HepG2 (cell line): ENCODE data around the gene AASDHPPT. TPM values are rescaled to one million over a fixed set of nuclear protein-coding genes. Genes with fewer than 3 reads are reported as not detected.

ENCODE experiments used
- ATAC-seq: fragments of 200-7000 bp; cut with Tn5 transposase; 3 replicates; pipeline ENCODE4 v1.9.1; 2020; ENCODE audit warnings: mild to moderate bottlenecking, moderate library complexity
- BruUV-seq: library from RNA; stranded (reverse); fragments of 400-500 nt; replicated peaks from 2 replicates; lab custom pipeline; 2021; lab: Mats Ljungman, UMichigan
- CTCF ChIA-PET: fragments of 300-600 bp; formaldehyde crosslinking; extraction: SDS; loops from one replicate; lab custom pipeline; 2021; ENCODE audit warnings: low total read pairs, inconsistent platforms, low intra/inter-chr PET ratio; lab: Yijun Ruan, JAX
- POLR2A ChIA-PET: fragments of 350-600 bp; sonication (Branson Sonifier 250); formaldehyde crosslinking; loops from one replicate; lab custom pipeline; 2020; ENCODE audit warnings: antibody characterized with exemption, inconsistent platforms; lab: Yijun Ruan, JAX
- DNase-seq: peaks from one replicate; pipeline ENCODE4 v3.0.0-alpha.2; 2015; ENCODE audit warnings: low spot score
- FAIRE-seq: peaks from 3 replicates; lab custom pipeline; 2011; peaks lifted over from hg19 to GRCh38; lab: Jason Lieb, UNC
- H2AFZ ChIP-seq: one replicate; pipeline ENCODE4 v1.6.1; 2011; ENCODE audit warnings: low read length, inconsistent platforms
- H3K27ac ChIP-seq: fragments of 300-600 bp; 3 replicates; pipeline ENCODE4 v1.8.0; 2011; ENCODE audit warnings: mixed run types, mild to moderate bottlenecking, mixed read lengths, low read length, inconsistent platforms; ENCODE audit not compliant: insufficient read depth; ENCODE audit errors: extremely low read length
- H3K27me3 ChIP-seq, 2 experiments: fragments of 200-600 bp in 1 of 2; 2 replicates in 1 of 2; 3 replicates in 1 of 2; pipeline versions ENCODE4 v1.6.0 to v1.8.0; 2011; ENCODE audit warnings: low read length in 2 of 2, mild to moderate bottlenecking in 2 of 2, moderate library complexity in 2 of 2, inconsistent platforms in 1 of 2; ENCODE audit not compliant: insufficient read depth in 2 of 2, control insufficient read depth in 1 of 2
- H3K36me3 ChIP-seq, 2 experiments: fragments of 200-600 bp in 1 of 2; replicated peaks in 1 of 2; 2 replicates in 1 of 2; 3 replicates in 1 of 2; pipeline versions ENCODE4 v1.5.1 to v1.8.0; 2011; ENCODE audit warnings: low read length in 2 of 2, inconsistent platforms in 1 of 2; ENCODE audit not compliant: insufficient read depth in 2 of 2, control insufficient read depth in 1 of 2
- H3K4me1 ChIP-seq: 2 replicates; pipeline ENCODE4 v1.5.1; 2012; ENCODE audit warnings: low read length, inconsistent platforms; ENCODE audit not compliant: insufficient read depth
- H3K4me2 ChIP-seq: 2 replicates; pipeline ENCODE4 v1.6.0; 2011; ENCODE audit warnings: low read depth, low read length, inconsistent platforms
- H3K4me3 ChIP-seq, 3 experiments: fragments of 200-600 bp in 1 of 3; sonication (generic), shearing (Covaris generic) in 1 of 3; replicated peaks in 1 of 3; 2 replicates each; pipeline ENCODE4 v1.5.1; 2011 to 2016; ENCODE audit warnings: low read length in 3 of 3, inconsistent platforms in 2 of 3, low read depth in 2 of 3, mild to moderate bottlenecking in 2 of 3, control low read depth in 1 of 3, mixed read lengths in 1 of 3; ENCODE audit not compliant: insufficient read depth in 1 of 3
- H3K79me2 ChIP-seq: one replicate; pipeline ENCODE4 v1.6.1; 2011; ENCODE audit warnings: low read length, inconsistent platforms; ENCODE audit not compliant: insufficient read depth
- H3K9ac ChIP-seq: 2 replicates; pipeline ENCODE4 v1.6.0; 2011; ENCODE audit warnings: mild to moderate bottlenecking, low read depth, low read length, inconsistent platforms; ENCODE audit not compliant: insufficient read depth
- H3K9me3 ChIP-seq: 2 replicates; pipeline ENCODE4 v1.5.1; 2012; ENCODE audit warnings: mild to moderate bottlenecking, low read length
- H4K20me1 ChIP-seq: 2 replicates; pipeline ENCODE4 v1.6.0; 2011; ENCODE audit warnings: inconsistent platforms, mild to moderate bottlenecking, low read length, moderate library complexity; ENCODE audit not compliant: insufficient read depth
- AFF4 ChIP-seq: sonication (generic); formaldehyde crosslinking; IDR thresholded peaks from 2 replicates; pipeline ENCODE4 v1.4.0; 2020; ENCODE audit warnings: missing genetic modification reagents
- ARNT ChIP-seq: fragments of 450-650 bp; IDR thresholded peaks from 2 replicates; pipeline ENCODE4 v1.6.1; 2017
- CREB1 ChIP-seq, 2 experiments: fragments of 450-650 bp in 1 of 2; IDR thresholded peaks; 2 replicates each; pipeline ENCODE4 v1.6.1; 2016 to 2017; ENCODE audit warnings: control low read depth in 1 of 2, mild to moderate bottlenecking in 1 of 2, missing compliant biosample characterization in 1 of 2, missing genetic modification characterization in 1 of 2
- FOXM1 ChIP-seq: sonication (generic); formaldehyde crosslinking; IDR thresholded peaks from 2 replicates; pipeline ENCODE4 v1.5.0; 2020; ENCODE audit warnings: missing genetic modification reagents
- GTF3A ChIP-seq: sonication (generic); formaldehyde crosslinking; conservative IDR thresholded peaks from 2 replicates; pipeline ENCODE4 v1.4.0; 2020; ENCODE audit warnings: mild to moderate bottlenecking, missing genetic modification reagents
- HOXA7 ChIP-seq: sonication (generic); formaldehyde crosslinking; IDR thresholded peaks from 2 replicates; pipeline ENCODE4 v1.8.1; 2022; ENCODE audit warnings: mild to moderate bottlenecking, missing genetic modification reagents, moderate library complexity
- MTA1 ChIP-seq: sonication (generic); formaldehyde crosslinking; IDR thresholded peaks from 2 replicates; pipeline ENCODE4 v1.4.0; 2020; ENCODE audit warnings: missing genetic modification reagents, mild to moderate bottlenecking, borderline replicate concordance
- NCOA5 ChIP-seq: sonication (generic); formaldehyde crosslinking; IDR thresholded peaks from 2 replicates; pipeline ENCODE4 v1.4.0; 2020; ENCODE audit warnings: missing genetic modification reagents
- NPAS2 ChIP-seq: sonication (generic); formaldehyde crosslinking; IDR thresholded peaks from 2 replicates; pipeline ENCODE4 v1.8.0; 2022; ENCODE audit warnings: mild to moderate bottlenecking, missing genetic modification reagents, borderline replicate concordance
- SNAI1 ChIP-seq: sonication (generic); formaldehyde crosslinking; IDR thresholded peaks from 2 replicates; pipeline ENCODE4 v1.5.0; 2020; ENCODE audit warnings: mild to moderate bottlenecking, missing genetic modification reagents, borderline replicate concordance
- TGIF2 ChIP-seq: IDR thresholded peaks from 2 replicates; pipeline ENCODE4 v1.6.1; 2016; ENCODE audit warnings: control low read depth, missing compliant biosample characterization
- TMF1 ChIP-seq: sonication (generic); formaldehyde crosslinking; IDR thresholded peaks from 2 replicates; pipeline ENCODE4 v1.8.1; 2022; ENCODE audit warnings: low read depth, missing genetic modification reagents
- ZBTB39 ChIP-seq: sonication (generic); formaldehyde crosslinking; IDR thresholded peaks from 2 replicates; pipeline ENCODE4 v1.5.0; 2020; ENCODE audit warnings: missing genetic modification reagents
- ZNF282 ChIP-seq: fragments of 450-650 bp; IDR thresholded peaks from 2 replicates; pipeline ENCODE4 v1.6.1; 2018; ENCODE audit not compliant: partially characterized antibody
- ZNF660 ChIP-seq: sonication (generic); formaldehyde crosslinking; IDR thresholded peaks from 2 replicates; pipeline ENCODE4 v1.5.1; 2020; ENCODE audit warnings: mild to moderate bottlenecking, low read depth, missing genetic modification reagents, borderline replicate concordance
- in situ Hi-C: cut with HindIII; loops from 2 replicates; pipeline ENCODE4 v1.10.0; 2017; ENCODE audit warnings: low pct_unique_long_range_greater_than_20kb; ENCODE audit not compliant: extremely low pct_ligation_motif_present
- intact Hi-C: fragments of 100-400 bp; cut with micrococcal nuclease; formaldehyde crosslinking; loops from one replicate; pipeline ENCODE4 v1.10.0; 2022; ENCODE audit not compliant: unreplicated experiment
- polyA plus RNA-seq, 8 experiments: library from polyadenylated mRNA; depleted of rRNA in 3 of 8; stranded (reverse) in 7 of 8; unstranded in 1 of 8; fragments of >200 nt; fragmentation: Illumina TruSeq in 4 of 8; extraction: Trizol in 4 of 8; gene quantifications; 2 replicates each; pipeline versions ENCODE4 v1.2.1 to v1.2.3, GENCODE V29; 2011 to 2016; ENCODE audit warnings: low read depth in 4 of 8, missing spikeins in 1 of 8, mixed read lengths in 1 of 8; ENCODE audit not compliant: insufficient read depth in 1 of 8
- total RNA-seq, 5 experiments: library from RNA; depleted of rRNA; stranded (reverse); fragments of >200 nt; fragmentation: Illumina TruSeq; extraction: Trizol; gene quantifications; 2 replicates each; pipeline ENCODE4 v1.2.3, GENCODE V29; 2016; ENCODE audit warnings: low read depth in 1 of 5
- TF ChIP-seq, protein P1 (sequence below): sonication (generic); formaldehyde crosslinking; IDR thresholded peaks from 2 replicates; pipeline ENCODE4 v1.5.0; 2020; ENCODE audit warnings: missing genetic modification reagents, mild to moderate bottlenecking, borderline replicate concordance

The AASDHPPT gene
- total and polyA plus RNA-seq, 2 of the 13 experiments (the other 11 are each of a cell fraction or from before 2014, with no cell fraction given) = 20.2 to 43.7 TPM

DNA sequence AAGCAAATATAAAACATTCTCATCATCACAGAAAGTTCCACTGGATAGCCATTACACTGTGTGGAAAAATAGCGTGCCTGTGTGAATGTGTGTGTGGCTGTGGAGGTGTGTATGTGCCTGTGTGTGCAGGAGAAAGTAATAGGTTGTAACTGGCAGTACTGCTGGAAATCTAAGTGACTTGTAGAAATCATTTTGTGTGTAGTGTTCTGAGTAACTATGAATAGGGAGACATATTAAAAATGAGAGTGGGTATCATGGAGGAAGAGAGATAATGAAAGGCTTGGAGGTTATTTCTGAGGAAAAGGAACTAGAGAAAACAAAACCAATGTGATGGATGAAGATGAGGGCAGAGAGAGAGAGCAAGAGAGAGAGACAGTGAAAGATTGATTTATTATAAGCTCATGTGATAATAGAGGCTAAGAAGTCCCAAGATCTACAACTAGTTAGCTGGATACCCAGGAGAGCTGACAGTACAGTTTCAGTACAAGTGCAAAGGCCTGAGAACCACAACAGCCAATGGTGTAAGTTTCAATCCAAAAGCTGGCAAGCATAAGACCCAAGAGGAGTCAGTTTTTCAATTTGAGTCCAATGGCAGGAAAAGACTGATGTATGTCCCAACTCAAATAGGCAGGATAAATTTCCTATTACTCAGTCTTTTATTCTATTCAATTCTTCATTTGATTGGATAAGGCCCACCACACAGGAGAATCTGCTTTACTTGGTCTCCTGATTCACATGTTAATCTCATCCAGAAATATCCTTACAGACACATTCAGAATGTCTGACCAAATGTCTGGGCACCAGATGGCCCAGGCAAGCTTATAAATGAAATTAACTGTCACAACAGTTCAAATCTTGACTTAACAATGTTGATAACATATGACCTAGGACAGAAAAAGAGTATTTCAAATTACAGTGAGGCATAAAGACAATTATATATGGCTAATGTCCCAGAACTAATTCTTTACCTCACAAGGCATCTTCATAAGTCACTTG is 15.2 kb upstream of the AASDHPPT start (continued):
- TF ChIP-seq AFF4 (CRISPR knock-in tag) (no peak), TMF1 (CRISPR knock-in tag) (no peak), SNAI1 (CRISPR knock-in tag) (no peak), CREB1 (IDR thresholded peaks at IDR 0.05) (no peak), CREB1 (CRISPR knock-in tag; IDR thresholded peaks at IDR 0.05) (no peak), FOXM1 (CRISPR knock-in tag) (no peak), ZNF282 (no peak), TGIF2 (no peak)

DNA sequence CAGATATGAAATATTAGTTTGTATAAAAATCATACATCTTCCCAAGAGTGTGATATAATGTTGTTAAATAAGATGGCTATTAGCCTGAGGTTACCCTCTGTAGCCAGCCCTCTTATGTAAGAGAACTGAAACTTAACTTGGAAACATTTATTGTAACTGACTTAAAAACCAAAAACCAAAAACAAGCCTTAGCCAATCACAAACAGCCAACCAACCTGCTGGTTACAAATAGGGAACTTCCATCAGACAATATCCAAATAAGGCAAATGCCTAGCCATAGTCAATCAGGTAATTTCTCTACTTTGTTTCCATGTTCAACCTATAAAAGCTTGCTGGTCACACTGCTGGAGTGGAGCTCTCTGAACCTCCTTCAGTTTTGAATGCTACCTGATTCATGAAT is 14.5 kb upstream of the AASDHPPT start:
- no TSS peak for BruUV-seq
- no peak overlapping the region for H3K27ac ChIP-seq
- no peak for FAIRE-seq
- no peaks in the 10 kb centered on the region for H3K9me3 ChIP-seq
- no peaks in the 10 kb centered on the region for H3K27me3 ChIP-seq
- no peak overlapping the region for H3K4me3 ChIP-seq
- H3K9ac ChIP-seq = no peak overlapping the region
- H4K20me1 ChIP-seq = no peaks in the 10 kb centered on the region
- in situ Hi-C loops (no loop called here), intact Hi-C loops (no loop called here)
- DNase-seq = no peak
- no peak overlapping the region for H2AFZ ChIP-seq
- no peak for ATAC-seq
- no peaks in the 10 kb centered on the region for H3K4me1 ChIP-seq
- H3K36me3 ChIP-seq = no peaks in the 10 kb centered on the region
- POLR2A ChIA-PET = no interaction called here
- no peaks in the 10 kb centered on the region for H3K79me2 ChIP-seq
- CTCF ChIA-PET = no interaction called here
- H3K4me2 ChIP-seq = no peak overlapping the region
- TF ChIP-seq MTA1 (no peak), NCOA5 (no peak), ARNT (no peak), ZNF660 (CRISPR knock-in tag) (no peak), GTF3A (CRISPR knock-in tag) (no peak), ZBTB39 (no peak), NPAS2 (CRISPR knock-in tag) (no peak), HOXA7 (CRISPR knock-in tag) (no peak)
- TF ChIP-seq, protein P1, sequence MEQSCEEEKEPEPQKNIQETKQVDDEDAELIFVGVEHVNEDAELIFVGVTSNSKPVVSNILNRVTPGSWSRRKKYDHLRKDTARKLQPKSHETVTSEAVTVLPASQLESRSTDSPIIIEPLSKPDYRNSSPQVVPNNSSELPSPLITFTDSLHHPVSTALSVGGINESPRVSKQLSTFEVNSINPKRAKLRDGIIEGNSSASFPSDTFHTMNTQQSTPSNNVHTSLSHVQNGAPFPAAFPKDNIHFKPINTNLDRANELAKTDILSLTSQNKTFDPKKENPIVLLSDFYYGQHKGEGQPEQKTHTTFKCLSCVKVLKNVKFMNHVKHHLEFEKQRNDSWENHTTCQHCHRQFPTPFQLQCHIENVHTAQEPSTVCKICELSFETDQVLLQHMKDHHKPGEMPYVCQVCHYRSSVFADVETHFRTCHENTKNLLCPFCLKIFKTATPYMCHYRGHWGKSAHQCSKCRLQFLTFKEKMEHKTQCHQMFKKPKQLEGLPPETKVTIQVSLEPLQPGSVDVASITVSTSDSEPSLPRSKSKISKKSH (CRISPR knock-in tag) = no peak
